Activated naive CD4-positive, alpha-beta T cell treated with anti-CD3 and anti-CD28 coated beads, Interleukin-2, amount 50 U/mL, for 16 hours (primary cell): ENCODE results near the gene RIMS3.
A peak's percentile ranks its signal among the peaks of the same experiment; 100 is the strongest.
"Not testable (repeated sequence)": the region's sequence is repeated elsewhere in the genome, so short reads cannot be mapped to it uniquely, and the experiment has no call there.

ENCODE experiments used
- DNase-seq: peaks from one replicate; pipeline ENCODE4 v3.0.0-alpha.2; 2020

The RIMS3 gene

DNA sequence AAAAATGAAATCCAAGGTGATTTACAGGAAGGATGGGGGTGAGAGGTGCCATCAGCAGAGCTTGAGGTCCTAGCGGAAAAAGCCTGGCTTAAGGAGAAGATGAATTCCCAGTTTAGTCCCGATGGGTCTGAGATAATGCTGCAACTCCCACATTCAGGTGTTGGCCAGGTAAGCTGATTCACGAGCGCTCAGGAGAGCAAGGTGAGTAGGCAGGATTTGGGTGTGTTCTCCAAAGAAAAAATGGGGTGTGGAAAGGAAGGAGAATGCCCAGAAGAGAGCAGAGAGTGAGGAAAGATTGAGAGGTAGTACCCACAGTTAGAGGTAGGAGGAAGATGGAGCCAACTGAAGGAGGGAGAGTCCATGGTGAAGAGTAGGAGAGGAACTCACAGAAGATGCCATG is 12.5 kb downstream of the RIMS3 start:
- no peak for DNase-seq

DNA sequence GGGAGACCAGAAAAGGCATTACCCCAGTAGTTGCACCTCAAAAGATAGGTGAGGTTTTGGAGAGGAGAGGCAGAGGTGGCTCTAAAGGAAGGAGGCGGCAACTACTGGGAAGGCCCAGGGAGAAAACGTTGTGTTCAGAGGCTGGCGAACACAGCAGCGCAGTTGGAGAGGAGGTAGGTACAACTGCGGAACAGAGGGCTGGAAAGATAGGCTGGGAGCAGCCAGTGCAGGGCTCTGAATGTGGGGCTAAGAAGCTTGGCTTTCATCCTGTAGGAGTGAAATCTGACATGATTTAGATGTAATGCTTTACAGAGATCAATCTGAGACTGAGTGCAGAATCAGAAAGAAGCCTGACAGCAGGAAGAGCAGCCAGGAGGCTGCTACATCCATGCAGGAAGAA is 13.0 kb downstream of the RIMS3 start:
- no peak for DNase-seq

DNA sequence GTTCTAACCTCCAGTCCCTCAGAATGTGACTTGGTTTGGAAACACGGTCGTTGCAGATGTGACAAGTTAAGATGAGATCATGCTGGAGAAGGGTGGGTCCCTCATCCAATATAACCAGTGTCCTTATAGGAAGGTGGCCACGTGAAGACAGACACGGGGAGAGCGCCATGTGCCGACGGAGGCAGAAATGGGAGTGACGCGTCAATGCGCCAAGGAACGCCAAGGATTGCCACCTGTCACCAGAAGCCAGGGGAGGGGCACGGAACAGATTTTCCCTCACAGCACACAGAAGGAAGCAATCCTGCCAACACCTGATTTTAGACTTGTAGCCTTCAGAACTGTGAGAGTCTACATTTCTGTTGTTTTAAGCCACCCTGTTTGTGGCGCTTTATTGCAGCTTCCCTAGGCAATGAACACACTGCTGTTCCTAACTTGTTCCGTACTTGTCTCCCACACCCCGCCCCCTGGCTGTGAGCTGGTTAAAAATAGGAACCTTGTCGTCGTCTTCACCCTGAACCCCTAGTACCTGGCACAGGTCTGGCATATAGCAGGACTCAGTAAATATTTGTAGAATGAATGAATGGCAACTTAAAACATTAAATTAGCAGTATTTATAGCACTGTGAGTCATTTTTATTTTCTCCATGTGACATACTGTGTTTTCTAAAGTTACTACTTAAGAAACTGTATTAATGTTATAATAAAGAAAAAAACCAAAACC is 14.2 kb downstream of the RIMS3 start:
- no peak for DNase-seq

DNA sequence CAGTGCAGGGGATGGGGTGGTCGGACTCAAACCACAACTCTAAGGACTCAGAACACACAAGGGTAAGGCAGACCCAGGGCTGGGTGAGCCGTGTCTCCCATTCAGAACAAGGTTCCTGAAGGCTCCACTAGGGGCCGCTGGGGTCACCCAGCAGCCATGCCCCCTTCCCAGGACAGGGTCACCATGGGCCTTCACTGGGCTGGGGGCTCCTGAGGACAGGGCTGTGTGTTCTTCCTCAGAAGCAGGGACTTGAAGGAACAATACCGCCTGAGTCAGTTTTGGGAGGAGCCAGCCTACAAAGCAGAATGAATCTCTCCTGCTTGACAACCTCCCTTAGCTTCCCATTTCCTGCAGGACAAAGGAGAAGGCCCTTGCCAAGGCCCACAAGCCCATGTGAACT is 15.4 kb downstream of the RIMS3 start:
- DNase-seq: no peak

DNA sequence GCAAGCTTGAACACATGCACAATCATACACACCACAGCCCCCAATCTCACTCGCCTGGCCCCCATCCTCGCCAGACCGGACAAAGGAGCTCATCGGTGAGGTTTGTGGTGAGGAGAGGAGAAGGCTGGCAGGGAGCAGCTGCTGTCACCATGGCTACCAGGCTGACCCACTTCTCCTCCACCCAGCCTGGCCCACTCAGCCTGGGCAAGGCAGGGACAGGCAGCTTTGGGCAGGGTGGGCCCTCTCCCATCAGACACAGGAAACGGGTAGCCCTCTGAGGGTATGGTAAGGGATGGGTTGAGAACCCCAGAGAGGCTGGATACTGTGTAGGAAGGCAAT is 15.9 kb downstream of the RIMS3 start:
- DNase-seq: no peak

DNA sequence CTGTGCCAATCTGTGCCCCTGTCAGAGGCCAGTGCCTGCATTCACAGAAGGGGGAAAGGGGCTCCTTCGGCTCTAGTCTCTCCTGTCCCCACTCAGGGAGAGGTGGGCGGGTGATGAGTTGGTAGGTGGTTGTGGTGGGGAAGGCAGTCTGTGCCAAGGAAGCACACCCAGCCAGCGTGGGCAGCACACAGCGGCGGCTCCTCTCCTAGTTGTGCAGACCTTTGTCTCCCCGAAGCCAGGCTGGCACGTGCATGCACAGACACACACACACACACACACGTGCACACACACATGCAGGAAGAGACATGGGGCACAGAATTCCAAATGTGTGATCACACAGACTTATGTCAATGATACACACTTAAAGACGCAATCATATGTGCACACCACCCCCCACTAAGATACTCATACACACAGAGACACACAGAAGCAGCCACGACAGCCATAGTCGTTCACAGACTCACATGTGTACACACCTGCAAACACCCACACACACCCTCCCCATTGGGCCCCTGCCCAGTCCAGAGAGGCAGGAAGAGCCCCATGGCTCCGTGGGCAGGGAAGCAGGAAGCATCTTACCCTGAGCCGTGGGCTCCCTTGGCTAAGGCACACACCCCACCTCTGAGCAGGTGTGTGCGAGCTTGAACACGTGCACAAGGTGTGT is 16.4 kb downstream of the RIMS3 start:
- no peak for DNase-seq

DNA sequence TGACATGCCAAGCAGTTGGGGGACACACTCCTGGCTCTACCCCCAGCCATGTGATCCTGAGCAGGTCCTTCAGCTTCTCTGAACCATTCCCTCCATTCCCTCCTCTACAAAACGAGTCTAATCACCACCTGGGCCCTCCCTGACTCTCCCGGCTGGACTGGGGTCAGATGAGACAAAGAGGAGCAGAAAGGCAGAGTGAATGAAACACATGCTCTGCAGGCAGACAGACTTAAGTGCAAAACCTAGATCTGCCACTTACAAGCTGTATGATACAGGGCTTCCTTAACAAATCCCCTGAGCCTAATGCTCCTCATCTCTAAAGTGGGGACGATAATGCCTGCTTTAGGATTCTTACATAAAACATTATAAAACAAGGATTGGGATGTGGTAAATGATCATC is 17.3 kb downstream of the RIMS3 start:
- no peak for DNase-seq

DNA sequence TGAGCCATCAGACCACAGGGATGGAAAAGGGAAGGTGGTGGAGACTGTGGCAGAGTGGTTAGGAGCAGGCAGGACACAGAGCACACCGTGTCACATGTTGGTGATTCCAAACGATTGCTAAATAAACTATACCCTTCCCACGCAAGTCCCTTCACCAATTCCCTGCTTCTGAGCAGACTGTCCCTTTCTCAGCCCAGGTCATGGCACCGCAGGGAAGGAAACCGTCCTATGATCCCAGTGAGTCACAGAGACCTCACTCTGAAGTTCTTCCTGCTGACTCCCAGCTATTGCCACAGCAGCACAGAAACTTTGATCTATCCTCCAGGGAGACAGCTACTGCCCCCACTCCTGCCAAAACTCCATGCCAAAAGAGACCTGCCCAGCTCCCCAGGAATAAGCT is 19.2 kb downstream of the RIMS3 start:
- no peak for DNase-seq

DNA sequence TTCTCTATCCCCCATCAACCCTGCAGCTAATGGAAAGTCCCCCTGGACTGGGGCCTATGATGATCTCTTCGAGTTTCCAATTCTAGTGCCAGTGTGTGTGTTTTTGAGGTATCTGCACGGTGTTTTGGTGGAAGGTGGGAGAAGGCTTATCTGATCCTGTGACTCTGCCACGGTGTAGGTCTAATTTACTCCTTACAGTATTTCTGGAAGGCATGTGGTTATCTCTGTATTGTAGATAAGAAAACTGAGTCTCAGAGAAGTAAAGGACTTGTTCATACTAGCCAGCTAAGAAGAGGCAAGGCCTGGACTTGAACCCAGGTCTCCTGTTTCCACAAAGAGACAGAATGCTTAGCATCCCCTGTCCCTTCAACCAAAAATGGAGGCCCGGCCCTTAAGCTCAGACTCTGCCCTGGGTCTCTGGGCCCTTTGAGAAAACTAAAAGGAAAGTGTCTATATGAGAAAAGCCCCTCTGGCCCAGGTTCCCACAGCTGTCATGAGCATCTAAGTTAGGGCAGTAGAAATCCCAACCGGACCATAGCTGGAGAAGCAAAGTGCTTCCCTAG is 20.3 kb downstream of the RIMS3 start:
- no peak for DNase-seq

DNA sequence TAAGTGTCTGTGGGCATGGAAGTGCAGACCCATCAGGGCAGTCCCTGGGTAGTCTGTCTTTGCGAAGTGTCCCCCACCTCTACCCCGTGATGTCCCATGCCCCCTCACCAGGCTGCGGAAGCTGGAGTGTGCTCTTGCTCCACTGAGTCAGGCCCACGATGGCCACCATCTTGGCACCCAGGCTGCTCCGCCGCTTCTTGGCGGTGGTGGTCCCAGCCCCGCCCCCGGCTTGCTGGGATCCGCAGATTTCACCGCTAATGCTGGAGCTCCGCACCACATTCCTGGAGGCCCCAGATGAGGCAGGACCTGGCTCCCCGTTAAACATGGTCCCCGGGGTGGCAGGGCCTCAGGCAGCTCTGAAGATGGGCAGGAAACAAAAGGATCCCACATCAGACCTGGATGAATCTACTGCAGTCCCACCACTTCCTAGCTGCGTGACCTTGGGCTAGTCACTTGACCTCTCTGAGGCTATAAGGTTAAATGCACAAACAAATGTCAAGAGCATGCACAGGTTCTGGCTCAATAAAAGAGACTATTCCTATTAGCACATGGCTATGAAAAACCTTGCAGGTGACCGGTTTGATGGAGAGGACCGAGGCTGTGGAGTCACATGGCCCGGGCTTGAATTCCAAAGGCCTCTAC is 23.8 kb downstream of the RIMS3 start:
- no peak for DNase-seq

DNA sequence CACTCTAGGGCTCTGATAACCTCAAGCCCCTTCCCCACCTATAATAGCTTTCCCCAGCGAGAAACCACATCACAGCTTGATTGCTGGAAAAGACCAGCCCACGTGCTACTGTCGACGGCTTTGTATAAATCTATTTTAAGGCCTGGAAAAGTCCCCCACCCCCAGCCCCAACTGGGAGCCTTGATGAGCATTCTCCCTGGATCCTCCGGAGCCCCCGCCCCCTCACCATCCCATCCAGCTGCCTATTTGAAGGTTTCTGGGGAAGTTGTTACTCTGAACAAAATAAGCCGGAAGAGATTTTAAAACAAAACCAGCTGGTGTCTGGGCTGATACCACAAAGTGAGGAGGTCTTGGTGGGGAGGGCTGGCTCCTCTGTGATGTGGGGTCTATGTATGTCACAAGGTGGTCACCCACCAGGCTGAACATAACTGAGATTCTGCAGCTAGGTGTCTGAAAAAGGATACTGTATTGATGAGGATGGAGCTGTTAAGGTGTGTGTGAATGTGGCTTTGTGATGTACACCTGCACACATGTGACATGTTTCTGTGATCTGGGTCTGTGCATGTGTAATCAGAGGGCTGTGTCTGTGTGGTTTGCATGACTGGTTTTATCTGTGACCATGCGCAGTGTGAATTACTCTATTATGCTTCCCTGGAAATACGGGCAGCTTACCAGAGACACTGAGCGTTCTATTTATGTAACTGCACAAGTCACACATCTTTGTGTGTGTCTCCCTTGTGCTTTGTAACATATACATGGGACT is 25.0 kb downstream of the RIMS3 start:
- no peak for DNase-seq

DNA sequence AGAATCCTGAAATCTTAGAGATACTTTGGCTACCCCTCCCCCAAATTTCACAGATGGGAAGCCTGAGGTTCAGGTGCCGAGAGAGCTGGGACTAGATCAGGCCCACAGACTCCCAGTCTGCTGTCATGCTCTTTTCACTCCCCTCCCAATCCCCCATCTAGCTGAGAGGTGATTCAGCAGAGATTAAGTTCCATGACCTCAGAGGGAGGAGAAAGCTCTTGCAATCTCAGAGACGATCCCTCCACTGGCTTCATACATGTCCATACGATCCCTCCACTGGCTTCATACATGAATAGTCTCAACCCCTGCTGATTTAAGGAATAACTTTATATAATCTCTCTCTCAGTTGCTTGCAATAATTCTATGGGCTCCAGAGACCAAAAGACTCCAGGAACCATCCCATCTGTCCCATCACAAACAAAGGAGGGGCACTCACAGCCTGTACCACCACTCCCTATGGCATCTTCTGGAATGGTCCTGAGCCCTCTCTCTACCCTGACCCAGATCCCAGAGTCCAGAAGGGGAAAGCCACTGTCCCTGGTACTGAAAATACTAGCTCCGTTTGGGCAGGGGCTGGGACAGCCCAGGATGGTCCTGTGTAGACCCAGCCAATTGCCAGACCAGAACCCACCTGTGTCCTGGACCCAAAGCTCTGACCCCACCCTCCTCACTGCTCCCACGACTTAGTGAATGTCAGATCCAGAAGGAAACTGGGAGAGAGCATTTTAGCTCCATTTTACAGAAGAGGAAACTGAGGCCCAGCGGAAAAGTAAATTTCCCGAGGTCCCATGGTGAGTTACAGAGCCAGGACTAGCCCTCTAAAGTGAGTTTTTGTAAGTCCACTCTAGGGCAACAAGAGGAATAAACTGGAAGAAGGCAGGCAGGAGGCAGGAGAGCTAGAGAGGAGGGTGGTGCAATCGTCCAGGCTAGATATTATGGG is 27.1 kb downstream of the RIMS3 start:
- no peak for DNase-seq

DNA sequence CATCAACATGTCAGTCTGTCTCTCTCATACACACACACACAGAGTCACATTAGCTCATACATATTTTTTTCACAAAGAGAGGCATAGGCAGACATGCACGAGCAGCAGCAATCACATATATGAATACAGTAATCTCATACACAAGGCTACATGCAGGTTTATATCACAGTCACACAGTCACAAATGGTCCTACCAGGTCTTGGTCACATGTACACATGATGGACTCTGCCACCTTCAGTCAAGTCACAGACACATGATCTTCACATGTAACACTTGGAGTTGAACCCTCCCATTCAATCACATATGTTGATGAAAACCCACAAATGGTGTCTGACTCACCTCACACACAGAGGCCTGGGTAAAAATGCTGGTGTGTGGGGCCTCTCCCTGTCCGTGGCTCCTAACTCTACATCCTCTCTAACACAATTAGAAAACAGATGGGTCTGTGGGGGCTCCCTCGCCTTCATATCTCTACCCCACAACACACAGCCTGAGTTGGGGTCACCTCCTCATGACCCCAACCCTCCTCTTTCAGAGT is 27.9 kb downstream of the RIMS3 start:
- no peak for DNase-seq

DNA sequence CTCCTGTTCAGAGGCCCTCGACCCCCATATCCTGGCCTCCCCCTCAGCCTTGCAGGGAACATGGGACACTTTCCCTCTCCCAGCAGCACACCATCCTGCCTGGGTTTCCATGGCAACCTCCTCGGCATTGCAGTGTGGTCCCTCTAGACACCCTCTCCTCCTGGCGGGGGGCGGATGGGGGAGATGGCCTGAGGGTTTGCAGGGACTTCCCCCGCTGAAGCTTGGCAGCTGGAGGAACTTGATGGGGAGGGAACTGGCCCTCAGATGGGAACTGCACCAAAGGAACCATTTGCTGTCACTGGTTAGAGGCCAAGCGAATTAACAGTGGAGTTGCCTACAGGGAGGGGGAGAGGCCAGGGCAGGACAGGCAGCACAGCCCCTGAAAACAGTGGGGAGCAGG is 28.7 kb downstream of the RIMS3 start:
- DNase-seq: no peak

DNA sequence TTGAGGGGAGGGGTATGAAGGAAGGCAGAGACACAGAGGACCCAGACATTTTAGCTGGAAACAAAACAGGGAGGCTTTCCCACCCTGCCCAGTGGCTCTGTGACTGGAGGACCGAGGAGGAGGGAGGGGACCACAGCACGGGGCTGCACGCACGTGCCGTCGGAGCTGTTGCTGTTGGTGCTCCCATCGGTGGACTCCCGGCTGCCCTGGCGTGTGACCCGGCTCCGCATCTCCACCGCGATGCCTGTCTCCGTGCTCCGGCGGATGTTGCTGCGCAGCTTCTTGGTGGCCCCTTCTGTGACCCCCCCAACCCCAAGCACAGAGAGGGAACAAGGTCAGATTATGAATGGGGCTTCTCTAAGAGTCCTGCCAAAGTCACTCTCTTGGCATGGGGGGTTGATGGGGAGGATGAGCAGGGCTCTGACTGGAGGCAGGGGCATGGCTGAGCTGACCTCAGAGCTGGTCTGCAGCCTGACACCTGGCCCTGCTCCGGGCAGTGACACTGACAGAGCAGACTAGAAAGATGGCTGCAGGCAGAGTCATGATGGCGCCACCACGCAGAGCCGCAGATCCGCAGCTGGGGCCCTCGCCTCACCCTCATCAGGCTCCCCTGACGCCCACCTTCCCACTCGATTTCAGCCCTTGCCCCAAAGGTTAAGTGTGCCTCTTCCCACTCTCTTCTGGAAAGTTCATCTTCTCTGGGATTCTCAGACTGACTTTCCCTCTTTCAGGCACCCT is 29.6 kb downstream of the RIMS3 start:
- DNase-seq: no peak

DNA sequence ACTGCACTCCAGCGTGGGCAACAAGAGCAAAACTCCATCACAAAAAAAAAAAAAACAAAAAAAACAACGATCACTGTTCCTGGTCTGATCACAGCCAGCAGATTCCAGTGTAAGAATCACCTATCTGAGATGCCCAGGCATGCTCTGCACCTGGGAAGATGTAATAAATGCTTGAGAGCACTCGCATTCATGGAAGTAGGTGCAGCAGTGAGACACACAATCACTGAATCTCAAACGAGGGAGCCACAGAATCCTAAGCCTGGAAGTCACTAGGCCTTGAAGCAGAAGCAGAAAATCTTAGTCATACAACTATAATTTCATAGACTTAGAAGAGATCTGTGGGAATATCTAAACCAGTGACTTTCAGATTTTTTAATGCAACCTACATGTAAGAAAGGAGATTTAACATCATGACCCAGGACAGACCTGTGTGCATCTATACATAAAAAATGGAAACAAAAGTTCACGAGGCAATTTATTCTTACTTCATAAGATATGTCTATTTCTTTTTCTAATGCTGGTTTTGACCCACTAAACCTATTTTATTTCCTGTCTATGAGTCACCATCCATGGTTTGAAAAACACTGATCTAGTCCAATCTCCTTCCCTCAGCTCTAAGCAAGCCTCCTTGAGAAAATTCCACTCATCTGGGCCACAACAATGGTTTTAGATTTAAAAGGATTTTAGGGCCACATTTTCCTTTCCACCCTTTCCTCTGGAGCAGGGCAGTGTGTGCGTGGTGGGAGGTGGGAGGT is 30.4 kb downstream of the RIMS3 start:
- DNase-seq: no peak

DNA sequence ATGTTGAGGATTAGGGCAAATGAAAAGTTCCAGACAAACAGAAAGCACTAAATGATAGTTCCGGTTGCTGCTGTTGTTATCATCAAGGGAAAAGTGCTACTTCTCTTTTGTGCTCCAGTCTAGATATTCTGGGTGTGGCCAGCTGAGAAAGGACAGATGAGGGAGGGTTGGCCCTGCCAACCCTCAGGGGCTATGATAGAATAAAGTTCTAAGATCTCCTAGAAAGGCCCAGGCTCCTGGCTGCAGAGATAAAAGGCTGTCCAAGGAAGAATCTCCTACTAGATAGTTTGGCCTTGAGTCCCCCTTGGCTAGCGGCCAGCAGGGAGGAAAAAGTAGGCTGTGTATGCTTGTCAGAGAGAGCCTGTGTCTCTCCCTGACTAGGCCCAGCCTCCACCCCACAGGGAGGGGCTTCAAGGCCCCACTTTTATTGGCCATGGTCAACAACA is 31.5 kb downstream of the RIMS3 start:
- no peak for DNase-seq

DNA sequence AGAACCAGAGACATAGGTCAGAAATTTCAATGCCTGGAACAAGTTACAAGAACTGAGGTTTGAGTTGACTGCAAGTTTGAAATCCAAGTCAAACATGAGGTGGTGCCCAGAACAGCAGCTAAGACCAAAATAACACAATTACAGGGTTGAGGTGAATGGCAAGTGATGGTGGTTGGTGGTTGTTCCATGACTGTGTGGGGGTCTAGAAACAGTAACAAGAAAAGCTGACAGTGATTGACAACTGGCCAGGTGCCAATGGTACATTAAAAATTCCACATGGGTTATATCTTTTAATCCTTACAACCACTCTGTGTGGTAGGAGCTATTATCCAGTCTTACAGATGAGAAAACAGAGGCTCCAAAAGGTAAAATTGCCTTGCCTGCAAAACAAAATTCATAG is 32.0 kb downstream of the RIMS3 start:
- no peak for DNase-seq

DNA sequence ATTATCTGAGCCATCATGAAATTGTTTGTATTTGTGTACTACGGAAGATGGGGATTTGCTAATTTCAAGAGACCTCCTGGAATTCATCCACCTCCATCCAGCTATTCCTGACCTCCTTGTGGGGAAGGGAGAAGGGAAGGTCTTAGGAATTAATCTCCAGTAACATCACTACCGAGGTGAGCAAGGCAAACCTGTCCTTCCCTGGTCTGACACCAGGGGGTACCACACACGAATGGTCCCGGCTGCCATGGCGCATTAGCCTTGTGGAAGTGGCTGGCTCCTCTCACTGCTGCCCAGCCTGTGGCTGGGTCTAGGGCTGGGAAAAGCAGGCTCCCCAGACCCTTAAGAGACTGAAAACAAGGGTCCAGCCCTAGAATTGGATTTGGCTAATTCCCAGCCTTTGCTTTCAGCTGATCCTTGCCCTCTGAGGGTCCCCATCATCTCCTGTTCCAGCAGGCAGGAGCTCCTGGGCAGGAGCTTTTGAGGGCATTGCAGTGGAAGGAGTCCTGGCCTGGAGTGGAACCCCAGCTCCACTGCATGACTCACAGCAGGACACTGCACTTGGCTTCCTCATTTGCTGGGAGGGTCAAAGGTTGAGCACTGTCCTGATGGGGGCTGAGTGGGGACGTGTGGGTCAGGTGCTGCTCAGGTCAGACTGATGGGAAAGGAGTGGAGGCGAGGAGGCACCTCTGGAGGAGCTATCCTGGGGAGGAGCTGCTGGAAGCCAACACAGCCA is 34.8 kb downstream of the RIMS3 start:
- peak; percentile 33 for DNase-seq

DNA sequence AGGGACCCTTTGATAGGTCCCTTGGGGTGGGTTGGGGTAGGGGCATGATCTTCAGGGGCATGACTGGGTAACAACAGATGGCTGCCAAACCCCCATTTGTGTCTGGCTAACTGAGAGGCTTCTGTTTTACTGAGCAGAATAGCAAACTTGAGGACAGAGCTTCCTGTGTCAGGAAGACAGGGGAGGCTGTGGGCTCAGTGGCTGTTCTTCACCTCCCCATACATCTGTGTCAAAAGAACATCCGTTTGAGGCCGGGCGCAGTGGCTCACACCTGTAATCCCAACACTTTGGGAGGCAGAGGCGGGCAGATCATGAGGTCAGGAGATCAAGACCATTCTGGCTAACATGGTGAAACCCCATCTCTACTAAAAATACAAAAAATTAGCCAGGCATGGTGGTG is 35.9 kb downstream of the RIMS3 start:
- DNase-seq: not testable (repeated sequence)
